GM23248 (cell line): ENCODE results near the gene IVD.

Source experiments
- EZH2 ChIP-seq: fragments of 200-600 bp; sonication (generic); IDR thresholded peaks from 2 replicates; pipeline ENCODE4 v1.6.1; 2018; ENCODE audit warnings: antibody characterized with exemption, mild to moderate bottlenecking; ENCODE audit not compliant: insufficient read depth, poor library complexity, severe bottlenecking
- EZH2phosphoT487 ChIP-seq: fragments of 200-600 bp; sonication (generic); IDR thresholded peaks from 2 replicates; pipeline ENCODE4 v1.6.1; 2018; ENCODE audit warnings: antibody characterized with exemption, moderate library complexity, mild to moderate bottlenecking, low read depth; ENCODE audit not compliant: insufficient read depth

- TF ChIP-seq EZH2phosphoT487 = no peak
- TF ChIP-seq EZH2 = no peak
Observed at GRCh38 chr15:40441565-40442531, 36.3 kb downstream of the IVD start.
